ENCODE results near the gene SUGT1.
A peak's percentile ranks its signal among the peaks of the same experiment; 100 is the strongest.

The SUGT1 gene

GRCh38 chr13:52737451-52737850 is 84.8 kb downstream of the SUGT1 start:
- DNase-seq = no peak

- no peak for DNase-seq
Observed at GRCh38 chr13:52737965-52738364, 85.3 kb downstream of the SUGT1 start.

GRCh38 chr13:52738719-52739467 is 86.3 kb downstream of the SUGT1 start:
- peak; percentile 71 for DNase-seq

- DNase-seq = peak; percentile 33
Observed at GRCh38 chr13:52739468-52740071, 86.9 kb downstream of the SUGT1 start, which contains the start of gene CNMD. Gene CNMD (minus strand): TSS chr13:52739820. CDS start chr13:52739701, 119 bp downstream.

GRCh38 chr13:52743569-52743968 is 90.9 kb downstream of the SUGT1 start:
- no peak for DNase-seq

GRCh38 chr13:52743988-52744387 is 91.4 kb downstream of the SUGT1 start:
- DNase-seq = no peak

- DNase-seq = no peak
Observed at GRCh38 chr13:52744842-52745375, 92.3 kb downstream of the SUGT1 start.

GRCh38 chr13:52746141-52746540 is 93.5 kb downstream of the SUGT1 start:
- no peak for DNase-seq

- no peak for DNase-seq
Observed at GRCh38 chr13:52749419-52749818, 96.8 kb downstream of the SUGT1 start.

Data from right kidney (tissue), 1 donor.